HG02623 (cell line): Measurements from ENCODE around the gene CIC.
"Not testable (repeated sequence)": the region's sequence is repeated elsewhere in the genome, so short reads cannot be mapped to it uniquely, and the experiment has no call there.

Experiments used
- ATAC-seq: cut with Tn5 transposase; IDR thresholded peaks from one replicate; pipeline ENCODE4 v1.9.1; 2021; ENCODE audit warnings: moderate library complexity; ENCODE audit not compliant: unreplicated experiment

The CIC gene

GRCh38 chr19:42328854-42329253 lies 59.8 kb downstream of the CIC start:
- no peak for ATAC-seq

- no peak for ATAC-seq
Observed at GRCh38 chr19:42330241-42330711, 61.2 kb downstream of the CIC start.

- ATAC-seq: not testable (repeated sequence)
Observed at GRCh38 chr19:42331333-42331732, 62.3 kb downstream of the CIC start.

DNA sequence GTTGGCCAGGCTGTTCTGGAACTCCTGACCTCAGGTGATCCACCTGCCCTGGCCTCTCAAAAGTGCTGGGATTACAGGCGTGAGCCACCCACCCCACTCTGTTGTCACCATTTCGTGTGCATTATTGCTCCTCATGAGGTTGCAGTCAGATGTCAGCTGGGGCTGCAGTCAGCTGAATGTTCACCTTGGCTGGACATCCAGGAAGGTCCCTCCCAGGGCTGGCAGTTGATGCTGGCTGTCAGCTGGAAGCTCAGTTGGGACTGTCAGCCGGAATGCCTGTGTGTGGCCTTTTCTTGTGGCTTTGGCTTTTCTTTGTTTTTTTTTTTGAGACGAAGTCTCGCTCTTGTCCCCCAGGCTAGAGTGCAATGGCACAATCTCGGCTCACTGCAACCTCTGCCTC lies 63.0 kb downstream of the CIC start:
- no peak for ATAC-seq

- no peak for ATAC-seq
Observed at GRCh38 chr19:42333018-42333417, 64.0 kb downstream of the CIC start.

DNA sequence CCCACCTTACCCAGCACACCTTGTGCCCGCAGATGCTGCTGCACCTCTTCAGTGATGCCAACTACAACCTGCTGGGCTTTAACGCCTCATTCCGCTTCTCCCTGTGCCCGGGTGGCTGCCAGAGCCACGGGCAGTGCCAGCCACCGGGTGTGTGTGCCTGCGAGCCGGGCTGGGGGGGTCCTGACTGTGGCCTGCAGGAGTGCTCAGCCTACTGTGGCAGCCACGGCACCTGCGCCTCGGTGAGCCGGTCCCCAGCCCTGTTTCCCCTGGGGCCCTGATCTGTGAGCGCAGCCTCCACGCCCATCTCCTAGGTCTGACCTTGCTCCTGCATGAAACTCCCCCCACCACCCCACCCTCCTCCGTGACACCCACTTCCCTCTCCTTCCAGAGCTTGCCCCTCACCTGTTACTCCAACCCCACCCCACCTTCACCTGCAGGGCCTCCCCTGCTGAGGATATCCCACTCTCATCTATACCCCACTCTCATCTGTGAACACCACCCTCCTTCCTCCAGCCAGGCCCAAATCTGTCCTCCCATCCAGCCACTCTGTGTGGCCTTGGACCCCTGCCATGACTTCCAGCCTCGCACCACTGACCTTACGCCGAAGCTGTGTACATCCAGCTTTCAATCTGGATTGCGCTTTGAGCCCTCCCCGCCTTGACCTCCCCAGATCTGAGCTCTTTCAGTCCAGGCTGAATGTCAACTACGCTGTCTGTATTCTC lies 65.1 kb downstream of the CIC start:
- ATAC-seq: no peak

- no peak for ATAC-seq
Observed at GRCh38 chr19:42334697-42335373, 65.8 kb downstream of the CIC start.

GRCh38 chr19:42335374-42335936 lies 66.4 kb downstream of the CIC start:
- ATAC-seq: no peak

DNA sequence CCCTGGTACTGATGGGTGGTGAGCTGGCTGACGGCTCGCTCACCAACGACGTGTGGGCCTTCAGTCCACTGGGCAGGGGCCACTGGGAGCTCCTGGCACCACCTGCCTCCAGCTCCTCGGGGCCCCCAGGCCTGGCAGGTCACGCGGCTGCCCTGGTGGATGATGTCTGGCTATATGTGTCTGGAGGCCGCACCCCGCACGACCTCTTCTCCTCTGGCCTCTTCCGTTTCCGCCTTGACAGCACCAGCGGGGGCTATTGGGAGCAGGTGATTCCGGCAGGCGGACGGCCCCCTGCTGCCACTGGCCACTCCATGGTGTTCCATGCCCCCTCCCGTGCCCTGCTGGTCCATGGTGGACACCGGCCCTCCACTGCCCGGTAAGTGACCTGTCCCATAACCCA lies 66.9 kb downstream of the CIC start:
- no peak for ATAC-seq

DNA sequence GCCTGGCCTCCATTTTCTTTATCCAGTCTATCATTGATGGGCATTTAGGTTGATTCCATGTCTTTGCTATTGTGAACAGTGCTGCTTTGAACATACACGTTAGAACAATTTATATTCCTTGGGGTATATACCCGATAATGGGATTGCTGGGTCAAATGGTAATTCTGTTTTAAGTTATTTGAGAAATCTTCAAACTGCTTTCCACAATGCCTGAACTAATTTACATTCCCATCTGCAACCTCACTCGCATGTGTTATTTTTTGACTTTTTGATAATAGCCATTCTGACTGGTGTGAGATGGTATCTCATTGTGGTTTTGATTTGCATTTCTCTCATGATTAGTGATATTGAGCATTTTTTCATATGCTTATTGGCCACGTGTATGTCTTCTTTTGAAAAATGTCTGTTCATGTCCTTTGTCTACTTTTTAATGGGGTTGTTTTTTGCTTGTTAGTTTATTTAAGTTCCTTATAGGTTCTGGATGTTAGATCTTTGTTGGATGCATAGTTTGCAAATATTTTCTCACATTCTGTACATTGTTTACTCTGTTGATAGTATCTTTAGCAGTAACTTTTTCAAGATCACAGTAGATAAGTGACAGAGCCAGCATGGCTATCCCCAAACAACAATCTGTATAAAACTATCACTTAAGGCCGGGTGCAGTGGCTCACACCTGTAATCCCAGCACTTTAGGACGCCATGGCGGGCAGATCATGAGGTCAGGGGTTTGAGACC lies 70.2 kb downstream of the CIC start:
- not testable (repeated sequence) for ATAC-seq

DNA sequence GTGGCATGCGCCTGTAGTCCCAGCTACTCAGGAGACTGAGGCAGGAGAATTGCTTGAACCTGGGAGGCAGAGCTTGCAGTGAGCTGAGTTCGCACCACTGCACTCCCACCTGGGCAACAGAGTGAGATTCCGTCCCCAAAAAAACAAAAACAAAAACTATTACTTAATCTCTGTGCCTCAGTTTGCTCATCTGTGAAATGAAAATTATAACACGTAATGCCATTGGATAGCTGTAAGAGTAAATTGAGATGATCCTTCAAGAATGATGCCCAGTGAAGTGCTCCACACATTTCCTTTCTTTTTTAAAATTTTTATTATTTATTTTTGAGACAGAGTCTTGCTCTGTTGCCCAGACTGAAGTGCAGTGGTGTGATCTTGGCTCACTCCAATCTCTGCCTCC lies 70.9 kb downstream of the CIC start:
- not testable (repeated sequence) for ATAC-seq

DNA sequence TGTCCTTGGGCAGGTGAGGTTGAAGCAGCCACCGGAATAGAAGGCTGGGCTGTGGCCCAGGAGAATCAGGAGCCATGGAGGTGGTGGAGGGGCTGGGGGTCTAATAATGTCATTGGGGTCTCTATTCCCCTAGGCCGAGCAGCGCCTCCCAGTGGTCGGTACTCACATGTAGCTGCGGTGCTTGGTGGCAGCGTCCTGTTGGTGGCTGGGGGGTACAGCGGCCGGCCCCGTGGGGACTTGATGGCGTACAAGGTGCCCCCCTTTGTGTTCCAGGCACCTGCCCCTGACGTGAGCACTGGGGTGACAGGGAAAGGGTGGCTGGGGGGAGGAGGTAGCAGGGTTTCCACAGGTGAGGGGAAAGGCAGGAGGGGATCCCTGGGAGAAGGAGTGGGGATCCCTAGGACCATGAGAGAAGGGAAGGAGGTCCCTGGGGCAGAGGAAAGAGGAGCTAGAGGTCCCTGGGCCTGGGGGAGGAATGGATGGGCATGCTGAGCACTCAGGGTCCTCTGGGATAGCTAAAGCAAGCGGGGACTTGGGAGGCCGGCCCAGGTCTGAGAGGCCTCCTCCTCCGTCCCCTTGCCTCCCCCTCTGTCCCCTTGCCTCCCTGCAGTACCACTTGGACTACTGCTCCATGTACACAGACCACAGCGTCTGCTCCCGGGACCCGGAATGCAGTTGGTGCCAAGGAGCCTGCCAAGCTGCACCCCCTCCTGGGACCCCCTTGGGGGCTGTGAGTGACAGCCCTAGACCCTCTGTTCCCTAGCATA lies 74.5 kb downstream of the CIC start:
- ATAC-seq: no peak

DNA sequence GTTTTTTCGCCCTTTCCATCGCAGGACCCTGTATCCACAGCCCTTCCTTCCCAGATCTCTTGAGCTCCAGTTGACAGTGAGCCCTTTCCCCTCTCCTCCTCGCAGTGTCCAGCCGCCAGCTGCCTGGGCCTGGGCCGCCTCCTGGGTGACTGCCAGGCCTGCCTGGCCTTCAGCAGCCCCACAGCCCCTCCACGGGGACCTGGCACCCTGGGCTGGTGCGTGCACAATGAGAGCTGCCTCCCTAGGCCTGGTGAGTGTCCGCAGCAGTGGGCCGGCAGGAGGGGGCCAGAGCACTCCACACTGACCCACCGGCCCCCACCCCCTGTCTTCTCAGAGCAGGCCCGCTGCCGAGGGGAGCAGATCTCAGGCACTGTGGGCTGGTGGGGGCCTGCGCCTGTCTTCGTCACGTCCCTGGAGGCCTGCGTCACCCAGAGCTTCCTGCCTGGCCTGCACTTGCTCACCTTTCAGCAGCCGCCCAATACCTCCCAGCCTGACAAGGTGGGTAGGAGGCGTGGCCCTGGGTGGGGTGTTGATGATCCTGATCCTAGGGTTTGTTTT lies 75.4 kb downstream of the CIC start:
- no peak for ATAC-seq
